GM23248 (cell line): Measurements from ENCODE around the gene CHDH. TPM values are rescaled to one million over a fixed set of nuclear protein-coding genes. Genes with fewer than 3 reads are reported as not detected.

ENCODE experiments used
- DNase-seq: peaks from one replicate; pipeline ENCODE4 v3.0.0-alpha.2; 2015
- H2AFZ ChIP-seq: fragments of 200-600 bp; sonication (generic); 2 replicates; pipeline ENCODE4 v1.6.1; 2016; ENCODE audit warnings: antibody characterized with exemption
- H3F3A ChIP-seq: fragments of 200-600 bp; sonication (generic); 2 replicates; pipeline ENCODE4 v1.6.1; 2016; ENCODE audit warnings: mild to moderate bottlenecking, antibody characterized with exemption, mixed run types; ENCODE audit not compliant: insufficient read depth
- H3K27ac ChIP-seq: fragments of 200-600 bp; sonication (generic); 2 replicates; pipeline ENCODE4 v1.5.1; 2016; ENCODE audit warnings: mild to moderate bottlenecking
- H3K27me3 ChIP-seq: fragments of 200-600 bp; sonication (generic); replicated peaks from 2 replicates; pipeline ENCODE4 v1.6.1; 2016; ENCODE audit warnings: mild to moderate bottlenecking; ENCODE audit not compliant: insufficient read depth
- H3K36me3 ChIP-seq: fragments of 200-600 bp; sonication (generic); 2 replicates; pipeline ENCODE4 v1.6.1; 2016; ENCODE audit warnings: low read depth, mild to moderate bottlenecking
- H3K4me1 ChIP-seq: fragments of 200-600 bp; sonication (generic); 2 replicates; pipeline ENCODE4 v1.6.1; 2016; ENCODE audit warnings: mild to moderate bottlenecking; ENCODE audit not compliant: insufficient read depth
- H3K4me2 ChIP-seq: fragments of 200-600 bp; sonication (generic); one replicate; pipeline ENCODE4 v1.6.1; 2016; ENCODE audit warnings: mild to moderate bottlenecking; ENCODE audit not compliant: unreplicated experiment
- H3K4me3 ChIP-seq: fragments of 200-600 bp; sonication (generic); 2 replicates; pipeline ENCODE4 v1.5.1; 2016; ENCODE audit warnings: mild to moderate bottlenecking
- H3K79me2 ChIP-seq: fragments of 200-600 bp; sonication (generic); 2 replicates; pipeline ENCODE4 v1.6.1; 2016; ENCODE audit warnings: mild to moderate bottlenecking; ENCODE audit not compliant: insufficient read depth
- H3K9ac ChIP-seq: fragments of 200-600 bp; sonication (generic); 2 replicates; pipeline ENCODE4 v1.6.1; 2016; ENCODE audit warnings: mild to moderate bottlenecking
- H3K9me2 ChIP-seq: fragments of 200-600 bp; sonication (generic); 2 replicates; pipeline ENCODE4 v1.6.1; 2016; ENCODE audit warnings: mixed run types, mild to moderate bottlenecking, moderate library complexity; ENCODE audit not compliant: insufficient read depth
- H3K9me3 ChIP-seq: fragments of 200-600 bp; sonication (generic); one replicate; pipeline ENCODE4 v1.6.1; 2017; ENCODE audit warnings: low read depth
- H4K20me1 ChIP-seq: fragments of 200-600 bp; sonication (generic); 2 replicates; pipeline ENCODE4 v1.6.0; 2016; ENCODE audit not compliant: insufficient read depth
- EZH2 ChIP-seq: fragments of 200-600 bp; sonication (generic); IDR thresholded peaks from 2 replicates; pipeline ENCODE4 v1.6.1; 2018; ENCODE audit warnings: antibody characterized with exemption, mild to moderate bottlenecking; ENCODE audit not compliant: insufficient read depth, poor library complexity, severe bottlenecking
- EZH2phosphoT487 ChIP-seq: fragments of 200-600 bp; sonication (generic); IDR thresholded peaks from 2 replicates; pipeline ENCODE4 v1.6.1; 2018; ENCODE audit warnings: antibody characterized with exemption, moderate library complexity, mild to moderate bottlenecking, low read depth; ENCODE audit not compliant: insufficient read depth
- WGBS, 2 experiments: methylation state at CpG; one replicate each; pipeline ENCODE4 v1.1.6; 2015 to 2017; ENCODE audit warnings: low lambda C conversion rate in 2 of 2, low coverage in 1 of 2; ENCODE audit errors: missing lambda C conversion rate in 2 of 2; 5-methylcytosine and 5-hydroxymethylcytosine counted together
- in situ Hi-C: fragments of 300-500 bp; cut with MboI; formaldehyde crosslinking; loops from 2 replicates; pipeline ENCODE4 v1.15.0; 2020
- polyA plus RNA-seq: library from polyadenylated mRNA; unstranded; fragments of >200 nt; fragmentation: Nextera tagmentation; extraction: Ambion mirVana; gene quantifications from 2 replicates; pipeline ENCODE4 v1.2.1, GENCODE V29; 2016
- total RNA-seq: library from RNA; depleted of rRNA; stranded (reverse); fragments of >200 nt; shearing (Covaris generic); gene quantifications from 2 replicates; pipeline ENCODE4 v1.2.3, GENCODE V29; 2014

Gene CHDH
- total and polyA plus RNA-seq, 2 experiments from 2014 or later = 0.11 TPM; not detected in 1

DNA sequence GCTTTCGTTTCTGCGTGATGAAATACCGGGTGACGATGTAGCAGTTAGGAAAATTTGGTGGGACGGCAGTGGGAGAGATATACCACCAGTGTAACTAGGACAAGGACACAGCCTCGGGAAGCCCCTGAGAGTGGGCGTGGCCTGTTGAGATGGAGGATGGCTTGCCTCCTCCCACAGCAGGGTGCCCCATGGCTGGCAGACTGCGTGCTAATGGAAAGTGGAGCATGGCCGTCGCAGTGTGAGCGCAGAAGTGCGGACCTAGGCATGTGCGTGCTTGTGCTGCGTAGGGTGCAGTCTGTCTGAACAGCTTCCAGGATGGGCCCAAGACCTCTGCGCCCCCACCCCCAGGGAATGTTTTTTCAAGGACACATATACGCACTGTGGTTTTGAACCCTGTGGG, 56.8 kb downstream of the CHDH start:
- no peak for TF ChIP-seq EZH2phosphoT487
- no peak for TF ChIP-seq EZH2
- WGBS, 2 experiments = 78 to 83% methylated on average over 16 of the region's 16 CpGs
- no peaks in the 10 kb centered on the region for H3K36me3 ChIP-seq

DNA sequence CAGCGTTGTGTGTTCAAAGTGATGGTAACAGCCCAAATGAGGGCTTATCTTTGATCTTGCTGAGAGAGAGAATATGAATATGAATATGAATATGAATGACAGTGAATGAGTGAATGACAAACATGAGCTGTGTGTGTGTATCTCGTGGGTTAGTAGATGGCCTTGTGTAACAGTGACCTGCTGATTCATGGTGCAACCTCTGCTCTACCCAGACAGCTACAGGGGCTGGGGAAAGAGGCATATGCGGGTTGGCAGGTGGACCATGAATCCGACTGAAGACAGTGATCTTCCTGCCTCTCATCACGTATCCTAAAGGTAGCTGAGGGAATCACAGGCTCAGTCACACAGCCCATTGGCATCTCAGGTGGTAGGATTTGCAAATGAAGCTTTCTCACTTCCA, 58.2 kb downstream of the CHDH start:
- Histone ChIP-seq H4K20me1 (no peaks in the 10 kb centered on the region), H2AFZ (no peak overlapping the region), H3K79me2 (no peaks in the 10 kb centered on the region), H3K36me3 (no peaks in the 10 kb centered on the region), H3K9ac (no peak overlapping the region), H3K27ac (no peak overlapping the region), H3K9me3 (no peaks in the 10 kb centered on the region), H3K4me1 (no peaks in the 10 kb centered on the region), H3K4me2 (no peak overlapping the region), H3F3A (no peaks in the 10 kb centered on the region), H3K9me2 (no peaks in the 10 kb centered on the region), H3K4me3 (no peak overlapping the region), H3K27me3 (no peaks in the 10 kb centered on the region)
- in situ Hi-C loops = no loop called here
- TF ChIP-seq EZH2phosphoT487 (no peak), EZH2 (no peak)
- WGBS, 2 experiments = 57 to 60% methylated on average over 5 of the region's 5 CpGs
- no peak for DNase-seq

More for the DNA sequence above, 56.8 kb downstream of the CHDH start:
- no peaks in the 10 kb centered on the region for H3K9me3 ChIP-seq
- H3K27me3 ChIP-seq = no peaks in the 10 kb centered on the region
- H3K9ac ChIP-seq = no peak overlapping the region
- no peak overlapping the region for H2AFZ ChIP-seq
- H3F3A ChIP-seq = no peaks in the 10 kb centered on the region
- H4K20me1 ChIP-seq = no peaks in the 10 kb centered on the region
- H3K79me2 ChIP-seq = no peaks in the 10 kb centered on the region
- DNase-seq = no peak
- H3K4me1 ChIP-seq = no peaks in the 10 kb centered on the region; the same call in 1 of the 2 replicates
- no peak overlapping the region for H3K27ac ChIP-seq
- H3K4me2 ChIP-seq = no peak overlapping the region
- in situ Hi-C loops = no loop called here
- H3K4me3 ChIP-seq = no peak overlapping the region
- H3K9me2 ChIP-seq = no peaks in the 10 kb centered on the region

DNA sequence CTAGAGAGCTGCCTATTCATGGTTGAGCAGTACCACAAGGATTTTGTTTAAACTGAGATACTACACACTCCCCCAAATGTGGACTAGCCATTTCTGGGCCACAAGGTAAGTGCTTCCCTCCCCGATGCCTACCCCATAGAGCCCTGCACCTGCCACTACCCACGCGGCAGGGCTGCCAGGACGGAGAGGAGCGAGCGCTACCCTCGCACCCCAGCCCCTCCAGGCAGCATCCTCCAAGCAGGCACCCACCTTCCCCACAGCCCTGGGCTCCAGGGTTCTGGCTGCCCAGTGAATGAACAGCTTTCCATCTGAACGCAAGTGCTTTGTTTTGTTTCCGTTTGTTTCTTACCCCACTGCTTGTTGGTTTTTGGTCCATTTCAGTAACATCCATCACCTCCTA, 59.2 kb downstream of the CHDH start:
- H3F3A ChIP-seq = no peaks in the 10 kb centered on the region
- H3K9me3 ChIP-seq = no peaks in the 10 kb centered on the region
- no peak overlapping the region for H3K9ac ChIP-seq
- no peak overlapping the region for H3K4me3 ChIP-seq
- H3K4me2 ChIP-seq = no peak overlapping the region
- H3K36me3 ChIP-seq = no peaks in the 10 kb centered on the region
- H3K4me1 ChIP-seq = no peaks in the 10 kb centered on the region
- no peak for TF ChIP-seq EZH2
- no peak for TF ChIP-seq EZH2phosphoT487
- H3K9me2 ChIP-seq = no peaks in the 10 kb centered on the region
- no peaks in the 10 kb centered on the region for H4K20me1 ChIP-seq
- no peak overlapping the region for H2AFZ ChIP-seq
- H3K27me3 ChIP-seq = no peaks in the 10 kb centered on the region
- no peak overlapping the region for H3K27ac ChIP-seq
- 86 to 87% methylated on average over 8 to 9 of the region's 9 CpGs for WGBS, 2 experiments
- no peaks in the 10 kb centered on the region for H3K79me2 ChIP-seq
- in situ Hi-C loops = no loop called here
- no peak for DNase-seq

DNA sequence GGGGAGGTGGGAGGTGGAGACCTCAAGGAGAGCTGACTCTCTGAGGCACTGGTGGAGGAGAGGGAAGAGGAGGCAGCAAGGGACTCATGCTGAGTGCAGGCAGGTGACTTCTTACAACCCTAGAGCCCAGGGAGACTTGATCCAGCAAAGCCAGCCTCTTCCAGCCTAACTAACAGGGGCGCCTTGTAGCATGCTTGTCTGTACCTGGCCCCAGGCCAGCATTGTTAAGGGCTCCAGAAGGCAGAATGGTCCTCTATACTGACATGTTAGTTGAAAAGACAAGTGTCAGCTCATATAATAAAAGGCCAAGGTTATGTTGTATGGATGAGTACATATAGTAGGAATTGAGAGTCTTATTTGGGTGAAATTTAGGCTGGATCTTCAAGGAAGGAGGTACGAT, 65.4 kb downstream of the CHDH start:
- H3K9me2 ChIP-seq = no peaks in the 10 kb centered on the region
- peaks cover 8% of the 10 kb centered on the region for H3F3A ChIP-seq
- DNase-seq = no peak
- peak overlapping the region; percentile 31 for H3K4me2 ChIP-seq
- H3K4me1 ChIP-seq = peaks cover 16% of the 10 kb centered on the region
- H3K9ac ChIP-seq = no peak overlapping the region
- H3K9me3 ChIP-seq = no peaks in the 10 kb centered on the region
- no peaks in the 10 kb centered on the region for H3K36me3 ChIP-seq
- H3K4me3 ChIP-seq = no peak overlapping the region
- no peak overlapping the region for H2AFZ ChIP-seq
- no peaks in the 10 kb centered on the region for H3K79me2 ChIP-seq
- no peaks in the 10 kb centered on the region for H4K20me1 ChIP-seq
- in situ Hi-C loops = no loop called here
- H3K27ac ChIP-seq = no peak overlapping the region
- H3K27me3 ChIP-seq = no peaks in the 10 kb centered on the region
- 72 to 75% methylated on average over 2 of the region's 2 CpGs for WGBS, 2 experiments
- TF ChIP-seq EZH2 (no peak), EZH2phosphoT487 (no peak)

DNA sequence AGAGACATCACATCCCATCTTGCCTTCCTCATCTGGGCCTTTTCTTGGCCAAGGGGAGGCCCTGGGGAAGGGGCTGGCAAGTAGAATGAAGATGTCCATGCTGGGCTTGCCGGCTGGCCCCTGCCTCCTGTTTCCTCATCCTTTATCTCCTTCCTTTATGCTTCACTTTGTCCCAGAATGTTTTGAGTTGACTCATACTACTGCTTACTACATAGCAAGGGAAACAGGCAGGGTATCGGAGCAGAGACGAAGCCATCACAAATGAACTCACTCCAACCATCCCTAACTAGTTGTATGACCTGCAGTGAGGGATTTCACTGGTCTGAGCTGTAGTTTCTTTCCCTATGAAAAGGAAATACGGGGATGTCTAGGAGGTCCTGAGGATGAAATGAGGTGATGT, 66.0 kb downstream of the CHDH start:
- Histone ChIP-seq H3K4me2 (peak overlapping the region; percentile 31), H3K27me3 (no peaks in the 10 kb centered on the region), H3K9ac (no peak overlapping the region), H2AFZ (no peak overlapping the region), H3K4me3 (no peak overlapping the region), H3K79me2 (no peaks in the 10 kb centered on the region), H3F3A (peaks cover 12% of the 10 kb centered on the region), H3K27ac (no peak overlapping the region), H4K20me1 (no peaks in the 10 kb centered on the region), H3K36me3 (no peaks in the 10 kb centered on the region), H3K4me1 (peaks cover 21% of the 10 kb centered on the region), H3K9me2 (no peaks in the 10 kb centered on the region), H3K9me3 (no peaks in the 10 kb centered on the region)
- in situ Hi-C loops = no loop called here
- peak; percentile 70 for DNase-seq
- WGBS, 2 experiments = 50 to 56% methylated on average over 4 of the region's 4 CpGs
- TF ChIP-seq EZH2phosphoT487 = no peak
- no peak for TF ChIP-seq EZH2
